SK-MEL-5 (cell line): Measurements from ENCODE around the gene METRN. TPM values are rescaled to one million over a fixed set of nuclear protein-coding genes. Genes with fewer than 3 reads are reported as not detected.
"Not testable (repeated sequence)": the region's sequence is repeated elsewhere in the genome, so short reads cannot be mapped to it uniquely, and the experiment has no call there.

Source experiments
- DNase-seq: peaks from one replicate; pipeline ENCODE4 v3.0.0-alpha.2; 2016; ENCODE audit warnings: low read depth, low spot score
- in situ Hi-C: cut with HindIII; loops from 2 replicates; pipeline ENCODE4 v1.10.0; 2016; ENCODE audit warnings: low sequenced_read_pairs, high pct_unique_total_duplicates, low pct_unique_long_range_greater_than_20kb
- total RNA-seq: library from RNA; depleted of rRNA; stranded (reverse); fragments of >200 nt; shearing (Covaris generic); gene quantifications from 2 replicates; pipeline ENCODE4 v1.2.3, GENCODE V29; 2014

The METRN gene
- total RNA-seq, 1 experiment from 2014 or later = 133 TPM

DNA sequence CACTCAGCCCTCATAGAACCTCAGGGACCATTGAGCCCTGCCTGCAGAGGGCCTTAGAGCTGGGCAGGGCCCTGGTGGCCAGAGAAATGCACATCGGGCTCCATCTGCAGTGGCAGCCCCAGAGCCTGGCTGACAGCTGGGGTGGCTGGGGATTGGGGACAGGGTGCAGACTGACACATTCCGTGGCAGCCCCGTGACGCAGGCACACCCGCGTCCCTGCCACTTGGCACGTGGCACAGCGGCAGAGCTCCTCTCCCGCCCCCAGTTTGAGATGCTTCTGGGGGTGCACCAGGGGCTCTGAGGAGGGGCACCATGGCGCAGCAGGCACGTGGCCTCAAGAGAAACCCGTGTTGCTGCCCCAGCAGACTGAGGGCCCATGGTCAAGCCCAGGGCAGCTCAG, 11.5 kb upstream of the METRN start:
- in situ Hi-C loops = no loop called here
- DNase-seq = no peak

GRCh38 chr16:704047-704446, 10.9 kb upstream of the METRN start:
- in situ Hi-C loops = no loop called here
- DNase-seq = no peak

DNA sequence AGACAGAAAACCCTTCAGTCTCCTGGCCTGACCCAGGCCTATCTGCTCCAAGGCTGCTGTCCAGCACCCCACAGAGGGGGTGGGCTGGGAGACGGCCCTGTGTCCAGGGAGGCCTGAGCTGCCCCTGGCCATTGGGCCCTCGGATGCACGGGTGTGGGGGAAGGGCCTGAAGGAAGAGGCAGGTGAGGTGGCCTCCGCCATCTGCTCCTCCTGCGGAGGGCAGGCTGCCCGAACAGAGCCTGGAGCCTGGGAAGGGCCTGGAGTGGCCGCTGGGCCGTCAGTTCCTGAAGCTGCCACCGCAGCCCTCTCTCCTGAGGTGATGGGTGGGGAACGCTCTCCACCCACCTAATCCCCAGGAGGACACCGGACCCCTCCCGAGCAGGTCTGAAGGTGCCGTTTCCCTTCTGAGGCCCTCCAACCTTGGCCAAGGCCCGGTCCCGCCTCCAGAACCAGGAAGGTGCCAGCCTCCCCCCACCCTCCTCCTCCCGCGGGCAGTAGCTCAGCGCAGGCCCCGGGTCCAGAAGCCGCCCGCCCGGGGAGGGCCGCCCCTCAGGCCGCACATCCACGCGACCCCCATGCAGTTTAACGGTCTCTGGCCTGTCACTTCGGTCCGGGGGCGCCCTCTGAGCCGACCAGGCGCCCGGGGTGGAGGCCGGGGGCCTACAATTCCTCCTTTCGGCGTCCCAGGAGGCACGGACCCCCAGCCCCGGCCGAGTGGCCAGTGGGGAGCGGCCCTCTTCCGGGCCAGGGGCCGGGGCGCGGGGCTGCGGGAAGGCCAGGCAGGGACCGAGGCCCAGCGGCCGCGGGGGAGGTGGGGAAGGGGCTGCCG, 10.2 kb upstream of the METRN start:
- no peak for DNase-seq
- in situ Hi-C loops = no loop called here

GRCh38 chr16:705431-706188, 9.3 kb upstream of the METRN start, which contains the start of gene FBXL16:
TSS of gene FBXL16 (minus strand) at chr16:705801. CDS start at chr16:697405, 8,396 bp downstream.
- peak; percentile 53 for DNase-seq
- in situ Hi-C loops = no loop called here

DNA sequence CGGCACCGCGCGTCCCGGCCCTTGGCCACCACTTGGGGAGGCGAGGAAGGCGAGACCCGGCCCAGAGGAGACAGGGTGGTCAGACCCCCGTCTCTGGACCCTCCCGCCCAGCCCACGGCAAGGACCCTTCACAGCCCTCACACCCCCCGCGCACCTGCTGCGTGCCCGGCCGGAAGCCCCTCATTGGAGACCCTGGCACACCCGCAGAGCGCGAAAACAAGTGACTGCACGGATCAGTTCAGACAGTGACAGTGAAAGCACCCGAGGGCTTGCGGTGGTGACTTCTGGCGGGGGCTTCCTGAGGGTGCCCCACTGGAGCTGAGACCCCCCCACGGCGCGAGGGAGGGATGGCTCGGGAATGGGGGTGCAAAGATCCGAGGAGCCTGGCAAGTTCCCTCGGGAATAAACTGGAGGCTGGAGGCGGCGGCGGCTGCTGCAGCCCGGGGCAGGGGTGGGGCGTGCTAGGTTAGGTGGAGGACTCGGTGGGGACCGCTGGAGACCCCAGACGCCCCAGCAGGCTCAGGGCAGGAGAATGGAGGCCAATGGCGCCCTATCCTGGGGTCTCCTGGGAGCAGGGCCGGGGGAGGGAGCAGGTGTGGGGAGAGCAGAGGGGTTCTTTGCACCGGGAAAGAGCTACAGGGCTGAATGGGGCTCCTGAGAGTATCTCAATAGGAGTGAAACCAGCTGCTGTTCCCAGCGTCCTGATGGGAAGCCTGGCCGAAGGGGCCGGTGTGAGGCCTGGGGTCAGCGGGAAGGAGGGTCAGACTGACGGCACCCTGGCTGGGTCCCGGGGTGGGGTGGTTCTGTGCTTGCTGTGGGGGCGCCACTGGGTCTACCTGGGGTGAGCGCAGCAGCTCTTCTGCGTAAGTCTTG, 8.5 kb upstream of the METRN start:
- no peak for DNase-seq
- in situ Hi-C loops = no loop called here

DNA sequence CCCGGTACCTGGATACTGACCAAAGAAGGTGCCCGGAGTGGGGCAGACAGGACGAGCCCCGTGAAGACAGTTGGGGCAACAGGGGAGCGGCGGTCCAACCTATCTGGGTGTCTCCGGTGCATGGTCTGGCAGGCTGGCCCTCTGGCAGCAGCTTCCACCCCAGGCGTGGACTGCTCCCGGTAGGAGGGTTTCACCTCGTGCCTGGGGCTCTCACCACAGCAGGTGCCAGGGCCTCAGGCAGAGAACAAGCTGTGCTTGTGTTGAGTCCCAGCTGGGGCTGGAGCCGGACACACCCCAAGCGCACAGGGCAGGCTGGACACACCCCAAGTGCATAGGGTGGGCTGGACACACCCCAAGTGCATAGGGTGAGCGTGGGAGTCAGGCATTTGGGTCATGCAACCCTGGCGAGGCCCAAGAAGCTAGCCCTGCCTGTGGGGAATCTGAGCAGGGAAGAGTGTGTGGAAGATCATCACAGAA, 7.8 kb upstream of the METRN start:
- in situ Hi-C loops = no loop called here
- no peak for DNase-seq

GRCh38 chr16:708019-708418, 6.9 kb upstream of the METRN start:
- in situ Hi-C loops = no loop called here
- no peak for DNase-seq

GRCh38 chr16:708959-709358, 6.0 kb upstream of the METRN start:
- in situ Hi-C loops = no loop called here
- DNase-seq = no peak

GRCh38 chr16:709566-710499, 5.1 kb upstream of the METRN start:
- in situ Hi-C loops = no loop called here
- peak; percentile 48 for DNase-seq

DNA sequence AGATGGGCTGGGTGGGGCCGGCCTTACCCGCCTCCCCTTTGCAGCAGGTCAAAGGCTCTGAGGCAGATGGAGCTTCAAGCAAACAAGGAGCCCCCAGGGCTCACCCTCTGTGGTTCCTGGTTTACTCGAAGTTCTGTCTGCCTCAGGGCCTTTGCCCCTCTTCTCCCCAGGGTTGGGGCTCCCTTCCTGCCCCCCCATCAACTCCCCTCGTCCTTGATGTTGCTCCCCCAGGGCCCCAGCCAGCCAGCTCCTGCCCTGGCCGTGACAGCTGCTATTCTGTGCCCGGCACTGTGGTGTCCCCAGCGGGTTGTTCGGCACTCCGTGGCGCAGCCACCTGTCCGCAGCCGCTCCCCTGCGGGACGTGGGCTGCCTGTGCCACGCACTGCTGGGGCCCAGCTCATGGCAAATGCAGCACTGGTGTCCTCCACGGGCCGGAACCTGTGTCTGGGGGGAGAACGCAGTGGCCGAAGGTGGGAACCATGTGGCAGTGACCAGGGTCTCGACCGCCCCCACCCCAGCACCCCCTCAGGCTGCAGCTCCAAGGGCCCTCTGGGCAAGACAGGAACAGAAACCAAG, 4.3 kb upstream of the METRN start:
- in situ Hi-C loops = no loop called here

GRCh38 chr16:711084-711483, 3.8 kb upstream of the METRN start:
- in situ Hi-C loops = no loop called here

More for the DNA sequence above, 4.3 kb upstream of the METRN start:
- no peak for DNase-seq

DNA sequence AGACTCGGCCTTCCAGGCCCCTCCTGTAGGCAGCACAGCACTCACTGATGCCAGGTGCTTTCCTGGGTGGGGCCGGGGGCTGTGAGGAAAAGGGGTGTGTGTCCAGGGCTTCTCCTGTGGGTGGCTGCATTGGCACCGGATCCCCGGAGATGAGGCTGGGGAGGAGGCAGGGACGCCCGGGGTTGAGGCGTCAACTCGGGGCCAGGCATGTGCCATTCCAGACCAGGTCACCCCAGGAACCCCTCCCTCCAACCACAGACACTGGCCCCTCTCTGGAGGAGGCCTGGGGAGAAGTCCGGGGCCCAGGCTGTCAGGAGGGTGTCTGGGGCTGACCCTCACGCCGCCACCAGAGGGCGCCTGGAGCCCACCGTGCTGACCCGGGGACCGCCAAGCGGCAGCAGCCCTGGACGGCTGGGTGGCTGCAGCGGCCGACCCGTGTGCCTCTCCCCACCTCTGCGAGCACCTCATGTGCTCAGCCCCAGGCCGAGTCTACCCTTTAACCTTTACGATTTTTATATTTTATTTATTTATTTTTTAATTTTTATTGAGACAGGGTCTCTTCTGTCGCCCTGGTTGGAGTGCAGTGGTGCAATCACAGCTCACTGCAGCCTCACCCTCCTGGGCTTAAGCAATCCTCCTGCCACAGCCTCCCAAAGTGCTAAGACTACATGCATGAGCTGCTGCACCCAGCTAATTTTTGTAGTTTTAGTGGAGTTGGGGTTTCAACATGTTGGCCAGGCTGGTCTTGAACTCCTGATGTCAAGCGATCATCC, 3.2 kb upstream of the METRN start:
- in situ Hi-C loops = no loop called here
- DNase-seq = peak; percentile 71

More at GRCh38 chr16:711084-711483, 3.8 kb upstream of the METRN start:
- DNase-seq = no peak

DNA sequence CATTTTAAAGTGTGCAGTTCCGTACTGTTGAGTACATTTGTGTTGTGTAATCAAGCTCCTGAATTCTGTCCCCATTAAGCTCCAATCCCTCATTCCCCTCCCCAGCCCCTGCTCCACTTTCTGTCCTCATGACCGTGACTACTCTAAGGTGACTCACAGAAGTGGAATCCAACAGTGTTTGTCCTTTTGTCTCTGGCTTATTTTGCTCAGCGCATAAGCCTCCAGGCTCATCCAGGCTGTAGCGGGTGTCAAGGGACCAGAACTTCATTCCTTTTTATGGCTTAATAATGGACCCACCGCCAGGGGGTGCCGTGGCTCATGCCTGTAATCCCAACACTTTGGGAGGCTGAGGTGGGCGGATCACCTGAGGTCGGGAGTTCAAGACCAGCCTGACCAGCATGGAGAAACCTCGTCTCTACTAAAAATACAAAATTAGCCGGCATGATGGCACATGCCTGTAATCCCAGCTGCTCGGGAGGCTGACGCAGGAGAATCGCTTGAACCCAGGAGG, 2.1 kb upstream of the METRN start:
- in situ Hi-C loops = not testable (repeated sequence)
- DNase-seq = peak; percentile 96

DNA sequence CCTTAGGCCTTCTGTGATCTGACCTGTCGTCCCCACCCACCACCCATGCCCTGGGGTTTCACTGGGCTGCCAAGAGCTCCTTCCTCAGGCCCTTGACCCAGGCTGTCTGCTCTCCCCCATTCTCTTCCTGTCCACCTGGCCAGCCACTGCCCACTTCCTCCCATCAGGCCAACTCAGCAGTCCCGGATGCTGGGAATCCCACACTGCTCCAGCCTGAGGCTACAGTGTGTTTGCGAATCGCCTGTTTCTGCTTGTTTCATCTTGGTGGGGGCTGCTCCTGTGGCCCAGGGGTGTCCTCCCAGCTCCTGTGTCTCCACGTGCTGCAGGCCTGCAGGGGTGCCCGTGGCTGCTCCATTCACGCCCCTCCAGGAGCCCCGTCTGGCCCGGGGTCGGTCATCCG, 839 bp upstream of the METRN start:
- in situ Hi-C loops = no loop called here
- no peak for DNase-seq

DNA sequence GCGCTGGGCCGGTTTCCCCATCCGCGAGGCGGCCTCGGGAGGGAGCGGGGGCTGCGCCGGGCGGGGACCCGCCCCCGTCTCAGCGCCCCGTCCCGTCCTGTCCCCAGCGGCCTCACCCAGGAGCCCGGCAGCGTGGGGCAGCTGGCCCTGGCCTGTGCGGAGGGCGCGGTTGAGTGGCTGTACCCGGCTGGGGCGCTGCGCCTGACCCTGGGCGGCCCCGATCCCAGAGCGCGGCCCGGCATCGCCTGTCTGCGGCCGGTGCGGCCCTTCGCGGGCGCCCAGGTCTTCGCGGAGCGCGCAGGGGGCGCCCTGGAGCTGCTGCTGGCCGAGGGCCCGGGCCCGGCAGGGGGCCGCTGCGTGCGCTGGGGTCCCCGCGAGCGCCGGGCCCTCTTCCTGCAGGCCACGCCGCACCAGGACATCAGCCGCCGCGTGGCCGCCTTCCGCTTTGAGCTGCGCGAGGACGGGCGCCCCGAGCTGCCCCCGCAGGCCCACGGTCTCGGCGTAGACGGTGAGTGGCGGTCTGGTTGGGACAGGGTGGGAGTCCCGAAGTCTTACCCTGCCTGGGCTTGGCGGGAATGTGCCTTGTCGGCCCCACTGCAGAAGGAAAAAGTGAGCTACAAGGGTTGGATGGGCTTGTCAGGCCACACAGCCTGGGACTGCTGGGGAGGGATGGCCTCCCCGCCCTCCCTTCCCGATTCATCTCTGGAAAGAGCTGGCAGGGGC, 720 bp downstream of the METRN start:
- in situ Hi-C loops = no loop called here
- DNase-seq = no peak
